HepG2 (cell line): Measurements from ENCODE around the gene IL22RA1. TPM values are rescaled to one million over a fixed set of nuclear protein-coding genes. Genes with fewer than 3 reads are reported as not detected.

ENCODE experiments used
- ATAC-seq: fragments of 200-7000 bp; cut with Tn5 transposase; 3 replicates; pipeline ENCODE4 v1.9.1; 2020; ENCODE audit warnings: mild to moderate bottlenecking, moderate library complexity
- BruUV-seq: library from RNA; stranded (reverse); fragments of 400-500 nt; replicated peaks from 2 replicates; lab custom pipeline; 2021; lab: Mats Ljungman, UMichigan
- CTCF ChIA-PET: fragments of 300-600 bp; formaldehyde crosslinking; extraction: SDS; loops from one replicate; lab custom pipeline; 2021; ENCODE audit warnings: low total read pairs, inconsistent platforms, low intra/inter-chr PET ratio; lab: Yijun Ruan, JAX
- POLR2A ChIA-PET: fragments of 350-600 bp; sonication (Branson Sonifier 250); formaldehyde crosslinking; loops from one replicate; lab custom pipeline; 2020; ENCODE audit warnings: antibody characterized with exemption, inconsistent platforms; lab: Yijun Ruan, JAX
- DNase-seq: peaks from one replicate; pipeline ENCODE4 v3.0.0-alpha.2; 2015; ENCODE audit warnings: low spot score
- FAIRE-seq: peaks from 3 replicates; lab custom pipeline; 2011; peaks lifted over from hg19 to GRCh38; lab: Jason Lieb, UNC
- H2AFZ ChIP-seq: one replicate; pipeline ENCODE4 v1.6.1; 2011; ENCODE audit warnings: low read length, inconsistent platforms
- H3K27ac ChIP-seq: fragments of 300-600 bp; 3 replicates; pipeline ENCODE4 v1.8.0; 2011; ENCODE audit warnings: mixed run types, mild to moderate bottlenecking, mixed read lengths, low read length, inconsistent platforms; ENCODE audit not compliant: insufficient read depth; ENCODE audit errors: extremely low read length
- H3K27me3 ChIP-seq, 2 experiments: fragments of 200-600 bp in 1 of 2; 2 replicates in 1 of 2; 3 replicates in 1 of 2; pipeline versions ENCODE4 v1.6.0 to v1.8.0; 2011; ENCODE audit warnings: low read length in 2 of 2, mild to moderate bottlenecking in 2 of 2, moderate library complexity in 2 of 2, inconsistent platforms in 1 of 2; ENCODE audit not compliant: insufficient read depth in 2 of 2, control insufficient read depth in 1 of 2
- H3K36me3 ChIP-seq, 2 experiments: fragments of 200-600 bp in 1 of 2; replicated peaks in 1 of 2; 2 replicates in 1 of 2; 3 replicates in 1 of 2; pipeline versions ENCODE4 v1.5.1 to v1.8.0; 2011; ENCODE audit warnings: low read length in 2 of 2, inconsistent platforms in 1 of 2; ENCODE audit not compliant: insufficient read depth in 2 of 2, control insufficient read depth in 1 of 2
- H3K4me1 ChIP-seq: 2 replicates; pipeline ENCODE4 v1.5.1; 2012; ENCODE audit warnings: low read length, inconsistent platforms; ENCODE audit not compliant: insufficient read depth
- H3K4me2 ChIP-seq: 2 replicates; pipeline ENCODE4 v1.6.0; 2011; ENCODE audit warnings: low read depth, low read length, inconsistent platforms
- H3K4me3 ChIP-seq, 3 experiments: fragments of 200-600 bp in 1 of 3; sonication (generic), shearing (Covaris generic) in 1 of 3; replicated peaks in 1 of 3; 2 replicates each; pipeline ENCODE4 v1.5.1; 2011 to 2016; ENCODE audit warnings: low read length in 3 of 3, inconsistent platforms in 2 of 3, low read depth in 2 of 3, mild to moderate bottlenecking in 2 of 3, control low read depth in 1 of 3, mixed read lengths in 1 of 3; ENCODE audit not compliant: insufficient read depth in 1 of 3
- H3K79me2 ChIP-seq: one replicate; pipeline ENCODE4 v1.6.1; 2011; ENCODE audit warnings: low read length, inconsistent platforms; ENCODE audit not compliant: insufficient read depth
- H3K9ac ChIP-seq: 2 replicates; pipeline ENCODE4 v1.6.0; 2011; ENCODE audit warnings: mild to moderate bottlenecking, low read depth, low read length, inconsistent platforms; ENCODE audit not compliant: insufficient read depth
- H3K9me3 ChIP-seq: 2 replicates; pipeline ENCODE4 v1.5.1; 2012; ENCODE audit warnings: mild to moderate bottlenecking, low read length
- H4K20me1 ChIP-seq: 2 replicates; pipeline ENCODE4 v1.6.0; 2011; ENCODE audit warnings: inconsistent platforms, mild to moderate bottlenecking, low read length, moderate library complexity; ENCODE audit not compliant: insufficient read depth
- CAMTA2 ChIP-seq: sonication (generic); formaldehyde crosslinking; IDR thresholded peaks from 2 replicates; pipeline ENCODE4 v1.4.0; 2020; ENCODE audit warnings: mild to moderate bottlenecking, missing genetic modification reagents, borderline replicate concordance
- CTCF ChIP-seq: sonication (generic); formaldehyde crosslinking; IDR thresholded peaks from 2 replicates; pipeline ENCODE4 v1.5.0; 2020; ENCODE audit warnings: mild to moderate bottlenecking, missing genetic modification reagents, moderate library complexity
- FIP1L1 ChIP-seq: fragments of 200-400 bp; formaldehyde crosslinking; IDR thresholded peaks from 2 replicates; pipeline ENCODE4 v1.6.1; 2018; ENCODE audit warnings: low read depth, mild to moderate bottlenecking, low read length, moderate library complexity, borderline replicate concordance; ENCODE audit not compliant: insufficient read depth
- NFKBIZ ChIP-seq: IDR thresholded peaks from 2 replicates; pipeline ENCODE4 v1.6.1; 2018; ENCODE audit warnings: missing genetic modification reagents, missing compliant biosample characterization
- SP1 ChIP-seq, 2 experiments: fragments of 450-650 bp in 1 of 2; sonication (generic) in 1 of 2; formaldehyde crosslinking in 1 of 2; IDR thresholded peaks; 2 replicates each; pipeline versions ENCODE4 v1.4.0 to v1.6.1; 2016 to 2020; ENCODE audit warnings: missing genetic modification reagents in 1 of 2
- ZNF446 ChIP-seq: sonication (generic); formaldehyde crosslinking; IDR thresholded peaks from 2 replicates; pipeline ENCODE4 v1.5.0; 2020; ENCODE audit warnings: mild to moderate bottlenecking, missing genetic modification reagents
- ZNF670 ChIP-seq: sonication (generic); formaldehyde crosslinking; IDR thresholded peaks from 2 replicates; pipeline ENCODE4 v1.8.0; 2022; ENCODE audit warnings: mild to moderate bottlenecking, missing genetic modification reagents, borderline replicate concordance
- ZNF766 ChIP-seq: sonication (generic); formaldehyde crosslinking; IDR thresholded peaks from 2 replicates; pipeline ENCODE4 v1.5.0; 2020; ENCODE audit warnings: missing genetic modification reagents, borderline replicate concordance
- WGBS: methylation state at CpG from one replicate; pipeline ENCODE4 v1.1.6; 2017; ENCODE audit warnings: low lambda C conversion rate; 5-methylcytosine and 5-hydroxymethylcytosine counted together
- in situ Hi-C: cut with HindIII; loops from 2 replicates; pipeline ENCODE4 v1.10.0; 2017; ENCODE audit warnings: low pct_unique_long_range_greater_than_20kb; ENCODE audit not compliant: extremely low pct_ligation_motif_present
- intact Hi-C: fragments of 100-400 bp; cut with micrococcal nuclease; formaldehyde crosslinking; loops from one replicate; pipeline ENCODE4 v1.10.0; 2022; ENCODE audit not compliant: unreplicated experiment
- polyA plus RNA-seq, 8 experiments: library from polyadenylated mRNA; depleted of rRNA in 3 of 8; stranded (reverse) in 7 of 8; unstranded in 1 of 8; fragments of >200 nt; fragmentation: Illumina TruSeq in 4 of 8; extraction: Trizol in 4 of 8; gene quantifications; 2 replicates each; pipeline versions ENCODE4 v1.2.1 to v1.2.3, GENCODE V29; 2011 to 2016; ENCODE audit warnings: low read depth in 4 of 8, missing spikeins in 1 of 8, mixed read lengths in 1 of 8; ENCODE audit not compliant: insufficient read depth in 1 of 8
- total RNA-seq, 5 experiments: library from RNA; depleted of rRNA; stranded (reverse); fragments of >200 nt; fragmentation: Illumina TruSeq; extraction: Trizol; gene quantifications; 2 replicates each; pipeline ENCODE4 v1.2.3, GENCODE V29; 2016; ENCODE audit warnings: low read depth in 1 of 5
- TF ChIP-seq, protein P1 (sequence below): sonication (generic); formaldehyde crosslinking; IDR thresholded peaks from 2 replicates; pipeline ENCODE4 v1.8.0; 2022; ENCODE audit warnings: mild to moderate bottlenecking, missing genetic modification reagents, moderate library complexity

The IL22RA1 gene
- total and polyA plus RNA-seq, 2 of the 13 experiments (the other 11 are each of a cell fraction or from before 2014, with no cell fraction given) = 4.4 to 10.2 TPM

GRCh38 chr1:24097663-24098062 is 45.3 kb downstream of the IL22RA1 start (continued):
- TF ChIP-seq ZNF670 (no peak), ZNF766 (CRISPR knock-in tag) (no peak), SP1 (IDR thresholded peaks at IDR 0.05) (no peak), SP1 (CRISPR knock-in tag; IDR thresholded peaks at IDR 0.05) (no peak), CAMTA2 (CRISPR knock-in tag) (no peak), CTCF (no peak)

GRCh38 chr1:24096739-24097103 is 46.2 kb downstream of the IL22RA1 start:
- Histone ChIP-seq H3K9me3 (no peaks in the 10 kb centered on the region), H2AFZ (no peak overlapping the region), H3K27ac (no peak overlapping the region), H4K20me1 (no peaks in the 10 kb centered on the region), H3K36me3 (peaks cover 3 to 12% of the 10 kb centered on the region in 2 experiments; a peak in 3 of 5 replicates), H3K79me2 (no peaks in the 10 kb centered on the region), H3K4me1 (peaks cover 46% of the 10 kb centered on the region), H3K4me2 (no peak overlapping the region), H3K4me3 (no peak overlapping the region), H3K9ac (no peak overlapping the region), H3K27me3 (no peaks in the 10 kb centered on the region)
- FAIRE-seq = no peak
- no TSS peak for BruUV-seq
- no peak for TF ChIP-seq CAMTA2 (CRISPR knock-in tag)
- no peak for TF ChIP-seq FIP1L1
- TF ChIP-seq, protein P1, sequence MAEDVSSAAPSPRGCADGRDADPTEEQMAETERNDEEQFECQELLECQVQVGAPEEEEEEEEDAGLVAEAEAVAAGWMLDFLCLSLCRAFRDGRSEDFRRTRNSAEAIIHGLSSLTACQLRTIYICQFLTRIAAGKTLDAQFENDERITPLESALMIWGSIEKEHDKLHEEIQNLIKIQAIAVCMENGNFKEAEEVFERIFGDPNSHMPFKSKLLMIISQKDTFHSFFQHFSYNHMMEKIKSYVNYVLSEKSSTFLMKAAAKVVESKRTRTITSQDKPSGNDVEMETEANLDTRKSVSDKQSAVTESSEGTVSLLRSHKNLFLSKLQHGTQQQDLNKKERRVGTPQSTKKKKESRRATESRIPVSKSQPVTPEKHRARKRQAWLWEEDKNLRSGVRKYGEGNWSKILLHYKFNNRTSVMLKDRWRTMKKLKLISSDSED (CRISPR knock-in tag) = no peak
- TF ChIP-seq ZNF446 = no peak
- TF ChIP-seq NFKBIZ = no peak
- ATAC-seq = no peak
- POLR2A ChIA-PET = no interaction called here
- DNase-seq = no peak
- 96% methylated on average over 3 of the region's 5 CpGs for WGBS
- in situ Hi-C loops (no loop called here), intact Hi-C loops (no loop called here)
- CTCF ChIA-PET = no interaction called here
